OCI-LY3 (cell line): Measurements from ENCODE around the gene TMEM200B.

Experiments
- H2AFZ ChIP-seq: fragments of 200-600, 300-600 bp; shearing (Covaris generic); 2 replicates; pipeline ENCODE4 v1.6.0; 2014; ENCODE audit warnings: antibody characterized with exemption, low read depth, low read length
- H3K27ac ChIP-seq: fragments of 200-600, 300-600 bp; sonication (generic); 2 replicates; pipeline ENCODE4 v1.5.1; 2014; ENCODE audit warnings: mild to moderate bottlenecking, low read length, moderate library complexity, mixed read lengths
- H3K27me3 ChIP-seq: fragments of 200-600, 300-600 bp; sonication (generic); 2 replicates; pipeline ENCODE4 v1.6.1; 2014; ENCODE audit warnings: low read depth, low read length, mixed read lengths
- H3K36me3 ChIP-seq: fragments of 200-600, 300-600 bp; sonication (generic); replicated peaks from 2 replicates; pipeline ENCODE3; 2014; ENCODE audit warnings: low read depth, low read length, mixed read lengths
- H3K4me1 ChIP-seq: fragments of 300-600, 200-600 bp; sonication (generic); 2 replicates; pipeline ENCODE4 v1.6.1; 2014; ENCODE audit warnings: low read length, mixed read lengths
- H3K4me2 ChIP-seq: fragments of 200-600, 300-600 bp; sonication (generic); 2 replicates; pipeline ENCODE4 v1.6.1; 2014; ENCODE audit warnings: low read length, mixed read lengths
- H3K4me3 ChIP-seq: fragments of 300-600, 200-600 bp; sonication (generic); 2 replicates; pipeline ENCODE4 v1.5.1; 2014; ENCODE audit warnings: antibody characterized with exemption, mild to moderate bottlenecking, low read length, moderate library complexity
- H3K79me2 ChIP-seq: fragments of 300-600, 200-600 bp; shearing (Covaris generic); 2 replicates; pipeline ENCODE4 v1.6.1; 2014; ENCODE audit warnings: mild to moderate bottlenecking, low read length, mixed read lengths
- H3K9ac ChIP-seq: fragments of 300-600, 200-600 bp; shearing (Covaris generic); 2 replicates; pipeline ENCODE4 v1.6.0; 2014; ENCODE audit warnings: mild to moderate bottlenecking, low read length, moderate library complexity
- H3K9me3 ChIP-seq: fragments of 200-600, 300-600 bp; shearing (Covaris generic); 2 replicates; pipeline ENCODE4 v1.6.1; 2014; ENCODE audit warnings: low read length, mixed read lengths; ENCODE audit not compliant: insufficient read depth
- H4K20me1 ChIP-seq: fragments of 200-600, 300-600 bp; sonication (generic); 2 replicates; pipeline ENCODE4 v1.6.1; 2016; ENCODE audit warnings: low read length, mixed read lengths; ENCODE audit not compliant: insufficient read depth
- EZH2phosphoT487 ChIP-seq: fragments of 200-600 bp; shearing (Covaris generic); IDR thresholded peaks from 2 replicates; pipeline ENCODE4 v1.6.1; 2018; ENCODE audit warnings: antibody characterized with exemption, mixed run types, low read depth
- TF ChIP-seq, protein P1 (sequence below): fragments of 200-600, 300-600 bp; sonication (generic); IDR thresholded peaks from 2 replicates; pipeline ENCODE4 v1.5.1; 2014; ENCODE audit warnings: antibody characterized with exemption, low read length, low read depth

TMEM200B gene

GRCh38 chr1:29162476-29163138 lies 38.9 kb upstream of the TMEM200B start:
- Histone ChIP-seq H3K79me2 (peaks cover 76% of the 10 kb centered on the region), H3K4me1 (no peaks in the 10 kb centered on the region), H3K27ac (no peak overlapping the region), H4K20me1 (peaks cover 56% of the 10 kb centered on the region), H3K36me3 (peaks cover 52% of the 10 kb centered on the region), H3K4me2 (no peak overlapping the region), H3K9ac (no peak overlapping the region), H3K4me3 (no peak overlapping the region), H3K27me3 (no peaks in the 10 kb centered on the region), H3K9me3 (no peaks in the 10 kb centered on the region), H2AFZ (no peak overlapping the region)
- no peak for TF ChIP-seq EZH2phosphoT487
- TF ChIP-seq, protein P1, sequence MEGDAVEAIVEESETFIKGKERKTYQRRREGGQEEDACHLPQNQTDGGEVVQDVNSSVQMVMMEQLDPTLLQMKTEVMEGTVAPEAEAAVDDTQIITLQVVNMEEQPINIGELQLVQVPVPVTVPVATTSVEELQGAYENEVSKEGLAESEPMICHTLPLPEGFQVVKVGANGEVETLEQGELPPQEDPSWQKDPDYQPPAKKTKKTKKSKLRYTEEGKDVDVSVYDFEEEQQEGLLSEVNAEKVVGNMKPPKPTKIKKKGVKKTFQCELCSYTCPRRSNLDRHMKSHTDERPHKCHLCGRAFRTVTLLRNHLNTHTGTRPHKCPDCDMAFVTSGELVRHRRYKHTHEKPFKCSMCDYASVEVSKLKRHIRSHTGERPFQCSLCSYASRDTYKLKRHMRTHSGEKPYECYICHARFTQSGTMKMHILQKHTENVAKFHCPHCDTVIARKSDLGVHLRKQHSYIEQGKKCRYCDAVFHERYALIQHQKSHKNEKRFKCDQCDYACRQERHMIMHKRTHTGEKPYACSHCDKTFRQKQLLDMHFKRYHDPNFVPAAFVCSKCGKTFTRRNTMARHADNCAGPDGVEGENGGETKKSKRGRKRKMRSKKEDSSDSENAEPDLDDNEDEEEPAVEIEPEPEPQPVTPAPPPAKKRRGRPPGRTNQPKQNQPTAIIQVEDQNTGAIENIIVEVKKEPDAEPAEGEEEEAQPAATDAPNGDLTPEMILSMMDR: no peak

DNA sequence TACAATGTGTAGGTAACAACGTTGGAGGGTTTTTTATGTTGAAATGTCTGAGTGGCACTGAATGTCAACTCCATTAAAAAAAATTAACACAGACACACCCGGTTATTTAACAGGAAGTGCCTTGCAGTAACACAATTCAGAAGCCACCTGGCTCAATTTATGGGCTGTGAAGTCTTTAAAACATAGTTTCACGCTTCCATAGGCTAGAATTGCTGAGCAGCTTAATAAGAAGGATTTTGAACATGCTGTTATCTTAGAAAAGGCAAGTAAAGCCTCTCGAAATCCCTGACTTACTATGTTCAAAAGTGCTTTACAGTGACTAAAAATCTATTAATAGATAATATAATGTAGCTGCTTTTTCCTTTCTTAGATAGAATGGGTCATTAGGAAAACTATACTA lies 38.3 kb upstream of the TMEM200B start:
- Histone ChIP-seq H3K9me3 (no peaks in the 10 kb centered on the region), H3K4me1 (no peaks in the 10 kb centered on the region), H4K20me1 (peaks cover 56% of the 10 kb centered on the region), H3K9ac (no peak overlapping the region), H3K36me3 (peaks cover 54% of the 10 kb centered on the region), H3K27me3 (no peaks in the 10 kb centered on the region), H3K79me2 (peaks cover 71% of the 10 kb centered on the region), H3K4me2 (no peak overlapping the region), H2AFZ (no peak overlapping the region), H3K4me3 (no peak overlapping the region), H3K27ac (no peak overlapping the region)
- TF ChIP-seq, protein P1: no peak

GRCh38 chr1:29159773-29160172 lies 36.1 kb upstream of the TMEM200B start:
- no peak overlapping the region for H3K9ac ChIP-seq
- H3K9me3 ChIP-seq: no peaks in the 10 kb centered on the region
- H4K20me1 ChIP-seq: peaks cover 39% of the 10 kb centered on the region
- no peak for TF ChIP-seq EZH2phosphoT487
- TF ChIP-seq, protein P1: no peak
- no peaks in the 10 kb centered on the region for H3K4me1 ChIP-seq
- no peak overlapping the region for H2AFZ ChIP-seq
- no peaks in the 10 kb centered on the region for H3K27me3 ChIP-seq
- no peak overlapping the region for H3K4me2 ChIP-seq
- H3K36me3 ChIP-seq: peaks cover 36% of the 10 kb centered on the region
- H3K27ac ChIP-seq: no peak overlapping the region
- H3K79me2 ChIP-seq: peaks cover 48% of the 10 kb centered on the region
- H3K4me3 ChIP-seq: no peak overlapping the region

GRCh38 chr1:29157269-29157601 lies 33.5 kb upstream of the TMEM200B start:
- peaks cover 23% of the 10 kb centered on the region for H3K79me2 ChIP-seq
- no peaks in the 10 kb centered on the region for H3K4me1 ChIP-seq
- H3K27me3 ChIP-seq: no peaks in the 10 kb centered on the region
- peaks cover 29% of the 10 kb centered on the region for H3K36me3 ChIP-seq
- no peak overlapping the region for H3K9ac ChIP-seq
- no peaks in the 10 kb centered on the region for H3K9me3 ChIP-seq
- H3K4me2 ChIP-seq: no peak overlapping the region
- H4K20me1 ChIP-seq: peaks cover 16% of the 10 kb centered on the region
- no peak overlapping the region for H2AFZ ChIP-seq
- H3K4me3 ChIP-seq: no peak overlapping the region
- TF ChIP-seq, protein P1: no peak
- no peak for TF ChIP-seq EZH2phosphoT487
- H3K27ac ChIP-seq: no peak overlapping the region
